Gastrocnemius medialis (tissue), 4 donors: ENCODE results near the gene RPN2. TPM values are rescaled to one million over a fixed set of nuclear protein-coding genes. Genes with fewer than 3 reads are reported as not detected.

Experiments
- ATAC-seq, 2 donors: fragments of 150-250 bp; one replicate each; pipeline ENCODE4 v1.9.1; 2016
- DNase-seq, 2 donors: peaks; one replicate each; pipeline ENCODE4 v3.0.0-alpha.2; 2019
- H3K27ac ChIP-seq, 4 donors: fragments of 200-600 bp; sonication (generic); 1 replicate in 1 of 4; 2 replicates in 3 of 4; pipeline ENCODE4 v1.5.1; 2016 to 2018; ENCODE audit warnings: mild to moderate bottlenecking in 2 of 4, moderate library complexity in 1 of 4
- H3K27me3 ChIP-seq, 3 donors: fragments of 200-600 bp; sonication (generic) in 2 of 3; 1 replicate in 1 of 3; 2 replicates in 2 of 3; pipeline versions ENCODE4 v1.5.1 to v1.6.0; 2016 to 2019; ENCODE audit warnings: mild to moderate bottlenecking in 1 of 3, moderate library complexity in 1 of 3
- H3K36me3 ChIP-seq, 2 donors: fragments of 200-600 bp; sonication (generic) in 1 of 2; one replicate each; pipeline ENCODE4 v1.5.1; 2017 to 2018
- H3K4me1 ChIP-seq, 2 donors: fragments of 200-600 bp; sonication (generic) in 1 of 2; one replicate each; pipeline ENCODE4 v1.5.1; 2016 to 2017; ENCODE audit warnings: mild to moderate bottlenecking in 2 of 2
- H3K4me3 ChIP-seq, 4 donors: fragments of 200-600 bp; sonication (generic) in 3 of 4; 1 replicate in 1 of 4; 2 replicates in 3 of 4; pipeline ENCODE4 v1.5.1; 2016 to 2019; ENCODE audit warnings: mild to moderate bottlenecking in 2 of 4
- H3K9me3 ChIP-seq, 3 donors: fragments of 200-600 bp; sonication (generic) in 2 of 3; 1 replicate in 1 of 3; 2 replicates in 2 of 3; pipeline ENCODE4 v1.5.1; 2016 to 2019
- POLR2A ChIP-seq, 2 donors: fragments of 450-650 bp; IDR thresholded peaks; one replicate each; pipeline ENCODE4 v1.6.1; 2017; ENCODE audit warnings: antibody characterized with exemption in 2 of 2, mild to moderate bottlenecking in 2 of 2, moderate library complexity in 2 of 2
- in situ Hi-C, 4 donors: fragments of 200-750 bp; cut with MboI; loops; one replicate each; pipeline versions ENCODE4 v1.15.0 to v1.8.0; 2017; ENCODE audit warnings: low sequenced_read_pairs in 4 of 4
- intact Hi-C: fragments of 100-400 bp; cut with DNase I; formaldehyde crosslinking; loops from one replicate; pipeline ENCODE4 v1.15.1; 2023; ENCODE audit warnings: low total_unique reads
- total RNA-seq, 4 donors: library from RNA; depleted of rRNA; stranded (reverse); fragments of >200 nt; gene quantifications; one replicate each; pipeline versions ENCODE4 v1.1.0 to v1.2.3, GENCODE V29; 2016
- TF ChIP-seq, protein P1 (sequence below), 5 experiments: fragments of 450-650 bp in 3 of 5; fragments of 200-600 bp in 2 of 5; sonication (generic) in 2 of 5; IDR thresholded peaks in 4 of 5; conservative IDR thresholded peaks in 1 of 5; 1 replicate in 4 of 5; 2 replicates in 1 of 5; pipeline ENCODE4 v1.5.1; 2016 to 2019; ENCODE audit warnings: antibody characterized with exemption in 5 of 5, mild to moderate bottlenecking in 3 of 5, moderate library complexity in 3 of 5

Gene RPN2
- total RNA-seq, 4 donors from 2014 or later: 85.7 to 132 (median 127) TPM

DNA sequence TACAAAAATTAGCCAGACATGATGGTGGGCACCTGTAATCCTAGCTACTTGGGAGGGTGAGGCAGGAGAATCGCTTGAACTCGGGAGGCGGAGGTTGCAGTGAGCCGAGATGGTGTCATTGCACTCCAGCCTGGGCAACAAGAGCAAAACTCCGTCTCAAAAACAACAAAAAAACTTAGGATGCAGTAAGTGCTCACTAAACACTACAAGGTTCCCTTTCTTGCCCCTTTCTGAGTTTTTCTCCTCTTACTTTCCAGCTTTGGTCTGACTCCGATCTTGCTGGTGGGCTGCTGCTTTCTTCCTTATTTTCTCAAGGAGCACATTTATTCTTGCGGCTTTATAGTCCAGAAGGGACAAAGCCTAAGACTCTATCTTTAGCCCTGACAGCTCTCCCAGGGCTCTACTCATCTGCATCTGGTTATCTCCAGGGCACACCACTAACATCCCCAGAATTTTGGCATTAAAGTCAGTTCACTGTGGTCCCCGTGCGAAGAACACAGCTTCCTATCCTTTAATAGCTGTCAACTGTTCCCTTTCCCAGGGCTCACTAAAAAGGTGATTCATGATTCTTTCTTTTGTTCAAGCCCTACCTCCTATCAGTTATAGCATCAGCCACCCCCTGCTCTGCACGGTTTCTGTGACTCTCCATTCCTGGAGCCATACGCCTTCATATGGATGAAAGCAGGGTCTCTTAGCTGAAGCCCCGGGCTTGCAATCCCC lies 17.1 kb upstream of the RPN2 start:
- Histone ChIP-seq H3K36me3 (peaks cover 0 to 4% of the 10 kb centered on the region in 2 donors), H3K4me3 (no peak overlapping the region), H3K9me3 (no peaks in the 10 kb centered on the region), H3K27ac (no peak overlapping the region), H3K4me1 (no peaks in the 10 kb centered on the region), H3K27me3 (no peaks in the 10 kb centered on the region)
- ATAC-seq: no peak
- in situ Hi-C loops (no loop called here), intact Hi-C loops (no loop called here)
- DNase-seq: no peak
- no peak for TF ChIP-seq POLR2A (IDR thresholded peaks at IDR 0.05)
- TF ChIP-seq, protein P1, sequence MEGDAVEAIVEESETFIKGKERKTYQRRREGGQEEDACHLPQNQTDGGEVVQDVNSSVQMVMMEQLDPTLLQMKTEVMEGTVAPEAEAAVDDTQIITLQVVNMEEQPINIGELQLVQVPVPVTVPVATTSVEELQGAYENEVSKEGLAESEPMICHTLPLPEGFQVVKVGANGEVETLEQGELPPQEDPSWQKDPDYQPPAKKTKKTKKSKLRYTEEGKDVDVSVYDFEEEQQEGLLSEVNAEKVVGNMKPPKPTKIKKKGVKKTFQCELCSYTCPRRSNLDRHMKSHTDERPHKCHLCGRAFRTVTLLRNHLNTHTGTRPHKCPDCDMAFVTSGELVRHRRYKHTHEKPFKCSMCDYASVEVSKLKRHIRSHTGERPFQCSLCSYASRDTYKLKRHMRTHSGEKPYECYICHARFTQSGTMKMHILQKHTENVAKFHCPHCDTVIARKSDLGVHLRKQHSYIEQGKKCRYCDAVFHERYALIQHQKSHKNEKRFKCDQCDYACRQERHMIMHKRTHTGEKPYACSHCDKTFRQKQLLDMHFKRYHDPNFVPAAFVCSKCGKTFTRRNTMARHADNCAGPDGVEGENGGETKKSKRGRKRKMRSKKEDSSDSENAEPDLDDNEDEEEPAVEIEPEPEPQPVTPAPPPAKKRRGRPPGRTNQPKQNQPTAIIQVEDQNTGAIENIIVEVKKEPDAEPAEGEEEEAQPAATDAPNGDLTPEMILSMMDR (IDR thresholded peaks at IDR 0.05 in 4 of 5, conservative IDR thresholded peaks at IDR 0.05 in 1 of 5): no peak

DNA sequence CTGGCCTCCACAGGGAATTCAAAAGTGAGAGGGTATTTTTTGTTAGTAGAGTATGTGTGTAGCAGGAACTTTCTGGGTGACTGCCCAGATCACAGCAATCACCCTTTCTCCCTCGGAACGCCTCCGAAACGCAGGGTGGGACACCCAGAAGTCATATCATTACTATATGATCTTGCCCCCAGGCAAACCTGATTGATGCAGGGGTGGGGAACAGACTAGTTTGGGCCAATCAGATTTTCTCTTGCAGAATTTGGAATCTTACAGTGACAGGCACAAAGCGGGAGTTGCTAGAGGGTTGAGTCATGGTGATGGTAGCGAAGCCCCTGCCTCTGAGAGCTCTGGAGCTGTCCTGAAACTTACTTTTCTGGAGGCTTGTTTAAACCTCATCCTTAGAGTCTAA lies 16.5 kb upstream of the RPN2 start:
- in situ Hi-C loops: no loop called here

DNA sequence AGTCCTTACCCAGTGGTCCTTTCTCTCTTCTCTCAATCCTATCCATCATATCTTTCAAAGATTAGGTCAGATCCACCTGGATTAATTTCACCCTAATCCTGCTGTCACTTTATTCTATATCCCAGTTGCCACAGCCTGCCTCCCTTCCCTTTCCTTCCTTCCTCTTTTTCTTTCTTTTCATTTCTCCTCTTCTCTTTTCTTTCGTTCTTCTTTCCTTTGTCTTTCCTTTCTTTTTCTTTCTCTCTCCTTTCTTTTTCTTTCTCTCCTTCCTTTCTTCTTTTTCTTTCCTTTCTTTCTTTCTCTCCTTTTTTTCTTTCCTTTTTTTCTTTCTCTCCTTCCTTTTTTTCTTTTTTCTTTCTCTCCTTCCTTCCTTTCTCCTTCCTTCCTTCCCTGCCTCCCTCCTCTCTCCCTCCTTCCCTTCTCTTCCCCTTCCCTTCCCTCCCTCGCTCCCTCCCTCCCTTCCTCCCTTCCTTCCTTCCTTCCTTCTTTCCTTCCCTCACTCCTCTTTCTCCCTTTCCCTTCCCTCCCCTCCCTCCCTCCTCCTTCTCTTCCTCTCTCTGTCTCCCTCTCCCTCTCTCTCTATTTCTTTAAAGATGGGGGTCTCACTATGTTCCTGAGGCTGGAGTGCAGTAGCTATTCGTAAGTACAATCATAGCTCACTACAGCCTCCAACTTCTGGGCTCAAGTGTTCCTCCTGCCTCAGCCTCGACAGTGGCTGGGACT lies 15.1 kb upstream of the RPN2 start:
- intact Hi-C loops: no loop called here
- ATAC-seq: no peak
- TF ChIP-seq, protein P1 (IDR thresholded peaks at IDR 0.05 in 4 of 5, conservative IDR thresholded peaks at IDR 0.05 in 1 of 5): no peak
- no peak for TF ChIP-seq POLR2A (IDR thresholded peaks at IDR 0.05)
- in situ Hi-C loops: no loop called here
- DNase-seq: no peak
- H3K36me3 ChIP-seq: peaks cover 0 to 17% of the 10 kb centered on the region in 2 donors
- no peaks in the 10 kb centered on the region for H3K9me3 ChIP-seq
- no peak overlapping the region for H3K27ac ChIP-seq
- H3K4me1 ChIP-seq: no peaks in the 10 kb centered on the region
- H3K27me3 ChIP-seq: no peaks in the 10 kb centered on the region
- H3K4me3 ChIP-seq: no peak overlapping the region

More for the DNA sequence above, 16.5 kb upstream of the RPN2 start:
- peaks cover 0 to 11% of the 10 kb centered on the region in 2 donors for H3K36me3 ChIP-seq
- DNase-seq (no peak), ATAC-seq (no peak)
- no peak overlapping the region for H3K4me3 ChIP-seq
- no peaks in the 10 kb centered on the region for H3K9me3 ChIP-seq
- TF ChIP-seq, protein P1 (IDR thresholded peaks at IDR 0.05 in 4 of 5, conservative IDR thresholded peaks at IDR 0.05 in 1 of 5): no peak
- no peak for TF ChIP-seq POLR2A (IDR thresholded peaks at IDR 0.05)
- no peaks in the 10 kb centered on the region for H3K4me1 ChIP-seq
- H3K27me3 ChIP-seq: no peaks in the 10 kb centered on the region
- H3K27ac ChIP-seq: no peak overlapping the region
- intact Hi-C loops: no loop called here

DNA sequence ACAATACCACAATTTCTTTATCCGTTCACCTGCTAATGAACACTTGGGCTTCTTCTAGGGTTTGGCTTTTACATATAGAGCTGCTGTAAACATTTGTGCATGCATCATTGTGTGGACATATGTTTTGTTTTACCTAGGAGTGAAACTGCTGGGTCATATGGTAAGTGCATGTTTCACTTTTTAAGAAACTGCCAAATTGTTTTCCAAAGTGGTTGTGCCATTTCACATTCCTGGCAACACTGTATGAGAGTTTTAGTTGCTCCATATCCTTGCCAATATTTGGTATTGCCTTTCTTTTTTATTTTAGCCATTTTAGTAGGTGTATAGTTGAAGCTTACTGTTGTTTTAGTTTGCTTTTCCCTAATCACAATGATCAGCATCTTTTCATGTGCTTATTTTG lies 14.1 kb upstream of the RPN2 start:
- no peak for ATAC-seq
- Histone ChIP-seq H3K9me3 (no peaks in the 10 kb centered on the region), H3K27ac (no peak overlapping the region), H3K4me1 (no peaks in the 10 kb centered on the region), H3K4me3 (no peak overlapping the region), H3K36me3 (peaks cover 0 to 17% of the 10 kb centered on the region in 2 donors), H3K27me3 (no peaks in the 10 kb centered on the region)
- in situ Hi-C loops: no loop called here
- no peak for TF ChIP-seq POLR2A (IDR thresholded peaks at IDR 0.05)
- TF ChIP-seq, protein P1 (IDR thresholded peaks at IDR 0.05 in 4 of 5, conservative IDR thresholded peaks at IDR 0.05 in 1 of 5): no peak
- DNase-seq: no peak
- intact Hi-C loops: no loop called here
